ENCODE measurements around the gene XXYLT1. TPM values are rescaled to one million over a fixed set of nuclear protein-coding genes. Genes with fewer than 3 reads are reported as not detected.

Gene XXYLT1
- total RNA-seq, 1 experiment from 2014 or later, result 30.1 TPM

DNA sequence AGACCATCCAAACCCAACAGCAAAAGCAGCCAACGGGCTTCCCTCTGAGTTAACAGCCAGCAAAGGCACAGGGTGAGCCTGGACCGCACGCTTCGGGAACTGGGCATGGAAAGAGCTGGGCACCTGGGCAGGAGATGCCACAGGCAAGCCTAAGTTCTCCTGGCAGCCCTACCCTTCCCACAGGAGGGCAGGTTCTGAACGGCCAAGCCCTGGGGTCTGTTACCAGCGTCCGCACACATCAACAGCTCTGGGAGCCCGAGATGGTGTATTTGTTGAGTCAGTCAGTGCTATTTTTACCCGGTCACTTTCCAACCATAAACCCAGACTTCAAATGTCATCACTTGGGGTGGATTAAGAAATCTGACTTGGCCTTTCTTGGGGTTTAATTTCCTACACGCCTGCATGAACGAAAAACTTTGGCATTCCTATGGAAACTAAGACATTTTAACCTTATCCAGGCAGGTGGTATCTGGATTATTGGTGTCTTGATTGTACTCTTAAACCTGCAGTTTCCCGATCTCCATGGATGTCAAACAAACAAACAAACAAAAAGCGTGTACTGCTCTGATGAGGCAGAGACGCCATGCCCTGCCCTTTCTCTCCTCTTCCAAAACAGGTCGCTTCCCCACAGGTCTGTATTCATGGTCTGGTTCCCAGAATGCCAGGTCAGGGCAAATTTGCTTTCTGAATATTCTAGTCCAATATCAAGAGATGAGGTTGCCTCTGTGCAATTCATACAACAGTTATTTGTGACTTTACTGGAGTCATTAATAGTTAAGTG, 99.7 kb downstream of the XXYLT1 start:
- no peak for DNase-seq (ENCODE audit: low read depth)

DNA sequence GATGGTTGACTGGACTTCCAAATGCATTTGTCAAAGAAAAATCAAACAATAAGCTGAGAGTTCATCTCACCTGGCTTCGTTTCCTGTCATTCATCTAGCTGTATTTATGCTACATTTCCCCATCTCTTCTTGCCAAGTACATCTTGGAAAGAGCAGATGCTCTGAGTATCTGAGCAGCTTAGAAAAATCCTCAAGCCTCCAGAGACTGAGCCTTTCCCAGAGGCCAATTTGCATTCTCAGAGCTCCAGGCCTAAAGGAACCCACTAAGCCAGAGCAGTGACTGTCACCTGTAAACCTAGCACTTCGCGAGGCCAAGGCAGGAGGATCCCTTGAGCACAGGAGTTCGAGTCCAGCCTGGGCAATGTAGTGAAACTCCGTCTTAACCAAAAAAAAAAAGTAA, 100.5 kb downstream of the XXYLT1 start:
- no peak for DNase-seq (ENCODE audit: low read depth)

DNA sequence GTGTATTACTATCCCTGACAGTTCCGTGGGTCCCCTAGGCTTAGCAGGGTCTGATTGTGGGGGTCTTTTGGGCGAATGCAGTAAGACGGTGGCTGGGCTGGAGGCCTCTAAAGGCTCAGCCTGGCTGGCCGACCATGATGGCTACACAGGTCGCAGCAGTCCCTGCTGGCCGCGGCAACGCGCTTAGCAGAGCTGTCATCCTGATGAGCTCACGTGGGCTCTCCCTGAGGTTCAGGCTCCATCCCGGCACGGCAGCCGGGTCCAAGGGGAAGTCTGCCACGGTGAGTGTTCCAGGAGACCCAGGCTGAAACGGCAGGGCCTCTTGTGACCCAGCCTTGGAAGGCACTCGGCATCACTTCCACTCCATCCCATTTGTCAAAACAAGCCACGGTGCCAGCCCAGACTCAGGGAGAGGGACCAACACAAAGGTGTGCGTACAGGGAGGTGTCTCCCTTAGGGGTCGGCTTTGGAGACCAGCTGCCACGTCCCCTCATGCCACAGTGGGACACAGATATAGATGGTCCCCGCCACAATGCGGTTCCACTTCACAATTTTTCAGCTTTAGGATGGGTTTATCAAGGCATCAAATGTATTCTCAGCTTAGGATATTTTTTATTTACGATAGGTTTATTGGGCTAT, 101.8 kb downstream of the XXYLT1 start:
- no peak for DNase-seq (ENCODE audit: low read depth)

DNA sequence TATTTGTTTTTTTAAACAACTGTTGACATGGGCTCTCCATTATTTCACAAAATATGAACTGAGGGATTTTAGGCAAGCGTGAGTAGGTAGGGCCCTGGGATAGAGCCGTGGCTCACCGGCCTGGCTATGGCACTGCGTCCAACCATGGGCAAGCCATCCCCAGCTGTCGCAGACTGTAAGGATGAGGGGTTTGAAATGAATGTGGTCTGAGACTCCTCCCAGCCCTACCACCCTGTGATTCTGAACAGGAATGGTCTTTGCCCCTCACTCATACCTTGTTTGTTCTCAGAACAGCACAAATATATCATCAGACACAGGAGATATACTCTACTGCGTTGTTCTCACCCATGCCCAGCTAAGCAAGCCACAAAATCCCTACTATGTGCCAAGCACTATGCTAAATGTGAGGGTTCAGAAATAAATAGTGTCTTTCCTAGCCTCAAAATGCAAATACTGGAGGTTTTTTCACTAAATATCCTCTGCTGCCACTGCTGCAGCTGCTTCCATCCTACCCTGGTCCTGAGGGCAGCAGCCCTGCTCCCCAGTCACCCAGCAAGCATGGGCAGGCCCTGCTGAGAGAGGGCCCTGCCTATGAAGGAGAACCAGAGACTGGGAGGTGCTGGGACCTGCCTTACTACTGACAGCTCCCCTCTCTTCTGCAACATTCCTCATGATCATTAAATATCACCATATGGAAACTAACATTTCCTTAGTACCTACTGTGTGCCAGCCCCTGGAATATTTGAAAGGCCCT, 102.8 kb downstream of the XXYLT1 start:
- no peak for DNase-seq (ENCODE audit: low read depth)

DNA sequence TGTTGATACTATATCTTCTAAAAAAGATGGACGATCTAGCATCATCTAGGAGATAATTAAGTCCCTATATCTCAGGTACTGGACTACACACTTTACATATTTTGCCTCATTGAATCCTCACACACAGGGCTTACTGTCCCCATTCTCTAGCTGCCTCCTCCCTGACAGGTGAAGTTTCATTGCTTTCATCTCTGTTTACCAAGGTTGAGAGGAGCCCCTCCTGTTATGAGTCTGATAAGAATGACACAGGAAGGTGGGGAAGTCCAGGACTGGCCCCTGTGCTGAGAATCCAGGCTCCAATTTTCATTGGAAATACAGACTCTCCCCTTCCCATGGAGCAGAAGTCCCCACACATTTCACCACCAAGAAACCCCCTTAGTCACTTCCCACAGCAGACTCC, 105.2 kb downstream of the XXYLT1 start:
- DNase-seq (ENCODE audit: low read depth), result no peak

DNA sequence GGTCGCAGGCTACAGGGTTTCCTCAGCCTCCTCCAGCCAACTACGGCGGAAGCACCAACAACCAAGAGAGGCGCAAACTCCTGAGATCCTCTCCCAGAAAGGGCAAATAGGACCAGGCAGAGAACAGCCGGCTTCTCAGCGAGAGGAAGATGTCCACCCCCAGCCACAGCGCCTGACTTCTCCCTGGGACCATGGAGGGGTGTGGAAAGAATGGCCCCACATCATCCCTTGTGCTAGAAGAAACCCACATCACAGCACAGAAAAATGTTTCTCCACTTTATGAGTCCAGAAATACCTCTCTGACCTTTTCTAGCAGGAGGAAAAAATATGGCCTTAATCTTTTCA, 105.7 kb downstream of the XXYLT1 start:
- no peak for DNase-seq (ENCODE audit: low read depth)

DNA sequence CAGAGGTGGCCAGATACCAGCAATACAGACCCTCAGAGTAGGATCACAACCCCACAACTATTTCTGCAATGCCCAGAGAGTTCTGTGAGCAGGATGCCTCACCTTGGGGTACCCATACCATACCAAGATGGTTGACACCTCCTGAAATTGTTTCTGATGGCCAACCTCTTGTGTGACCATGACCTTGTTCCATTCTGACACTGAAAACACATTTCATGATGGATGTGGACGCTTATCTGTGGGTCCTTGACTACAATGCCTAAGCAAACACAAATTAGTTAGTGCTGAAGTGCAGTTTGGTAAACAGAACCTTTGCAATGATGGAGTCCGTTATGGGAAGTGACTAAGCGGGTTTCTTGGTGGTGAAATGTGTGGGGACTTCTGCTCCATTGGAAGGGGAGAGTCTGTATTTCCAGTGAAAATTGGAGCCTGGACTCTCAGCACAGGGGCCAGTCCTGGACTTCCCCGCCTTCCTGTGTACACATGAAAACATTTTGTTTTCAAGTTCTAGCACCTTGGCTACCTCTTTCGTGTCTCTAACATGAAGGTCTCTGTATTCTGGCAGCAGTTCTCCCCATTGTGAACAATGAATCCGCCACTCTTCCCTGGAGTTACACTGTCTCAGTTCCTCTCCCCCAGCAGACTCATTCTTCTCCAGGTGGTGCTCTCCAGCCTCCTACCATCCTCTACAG, 106.2 kb downstream of the XXYLT1 start:
- no peak for DNase-seq (ENCODE audit: low read depth)

DNA sequence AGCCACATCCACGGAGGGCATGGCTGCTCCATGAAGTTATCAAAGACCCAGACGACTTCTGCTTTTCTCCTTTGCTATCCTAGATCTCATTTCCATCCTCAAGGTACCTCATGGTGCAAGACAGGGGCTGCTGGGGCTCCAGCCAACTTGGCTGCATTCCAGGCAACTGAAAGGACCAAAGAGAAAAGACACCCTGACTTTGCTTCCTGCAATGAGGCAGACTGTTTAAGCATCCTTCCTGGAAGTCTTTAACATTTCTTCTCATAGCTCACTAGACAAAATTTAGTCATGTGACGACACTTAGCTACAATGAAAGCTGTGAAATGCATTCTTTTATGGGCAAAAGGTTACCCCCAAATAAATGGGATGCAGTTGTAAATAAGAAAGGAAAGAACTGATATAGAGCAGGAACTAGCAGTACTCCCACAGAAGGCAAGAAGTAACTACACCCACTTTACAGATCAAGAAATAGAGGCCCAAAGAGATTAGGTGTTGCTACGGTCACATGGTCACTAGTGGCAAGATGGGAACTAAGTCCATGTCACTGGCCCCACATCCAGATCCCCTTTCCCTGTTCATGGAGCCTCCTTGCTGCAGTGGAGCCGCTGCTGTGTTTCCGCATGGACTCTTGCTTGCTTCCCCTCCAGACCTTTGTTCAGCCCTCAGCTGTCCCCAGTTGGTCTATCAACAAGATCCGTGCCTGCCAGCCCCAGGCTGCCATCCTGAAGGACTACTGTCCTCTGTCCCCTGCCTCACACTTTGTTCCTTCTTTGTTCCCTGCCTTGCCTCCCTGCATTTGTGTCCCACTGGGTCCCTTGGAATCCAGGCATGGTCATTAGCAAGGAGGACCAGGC, 107.0 kb downstream of the XXYLT1 start:
- DNase-seq (ENCODE audit: low read depth), result no peak

DNA sequence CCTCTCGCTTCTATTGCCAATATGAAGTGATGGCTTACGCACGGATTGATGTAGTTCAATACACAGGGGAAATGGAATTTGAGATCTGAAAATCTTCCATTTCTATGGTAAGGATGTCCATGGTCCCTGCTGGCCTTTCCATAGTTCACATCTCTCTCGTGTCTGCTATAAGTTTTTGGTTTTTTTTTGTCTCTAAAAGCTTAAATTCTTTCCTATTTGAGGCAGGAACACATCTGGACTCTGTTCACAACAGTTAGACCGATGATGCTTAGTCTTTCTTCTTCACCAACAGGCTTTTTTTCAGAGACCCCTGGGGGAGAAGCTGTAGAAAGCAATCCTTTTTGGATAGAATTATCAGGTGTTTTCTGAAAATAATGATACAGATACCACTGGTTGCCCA, 108.1 kb downstream of the XXYLT1 start:
- DNase-seq (ENCODE audit: low read depth), result no peak

DNA sequence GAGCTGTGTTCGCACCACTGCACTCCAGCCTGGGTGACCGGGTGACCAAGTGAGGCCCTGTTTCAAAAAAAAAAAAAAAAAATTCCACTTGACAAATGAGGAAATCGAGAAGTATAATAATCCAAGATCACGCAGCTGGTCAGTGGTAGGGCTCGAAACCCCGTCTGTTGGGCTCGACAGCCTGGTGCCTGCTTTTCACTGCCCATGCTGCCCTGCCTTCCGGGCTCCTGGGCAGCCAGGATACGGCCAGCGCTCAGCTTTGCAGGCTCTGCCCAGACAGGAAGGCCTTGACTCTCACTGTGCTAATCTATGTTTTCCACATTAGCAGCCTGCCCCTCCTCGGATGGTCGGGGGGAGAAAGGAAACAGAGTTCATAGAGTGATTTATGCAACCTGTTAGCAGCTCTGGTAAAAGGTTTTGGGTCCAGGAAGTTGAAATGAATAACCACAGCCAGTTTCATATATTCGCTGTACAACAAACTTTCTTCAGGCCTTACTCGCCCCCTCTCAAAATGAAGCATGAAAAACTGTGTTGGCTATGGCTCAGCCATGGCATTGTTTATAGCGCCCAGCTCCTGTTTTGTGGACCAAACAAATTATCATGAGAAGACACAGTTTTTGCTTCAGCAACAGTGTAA, 108.8 kb downstream of the XXYLT1 start:
- DNase-seq (ENCODE audit: low read depth), result no peak

DNA sequence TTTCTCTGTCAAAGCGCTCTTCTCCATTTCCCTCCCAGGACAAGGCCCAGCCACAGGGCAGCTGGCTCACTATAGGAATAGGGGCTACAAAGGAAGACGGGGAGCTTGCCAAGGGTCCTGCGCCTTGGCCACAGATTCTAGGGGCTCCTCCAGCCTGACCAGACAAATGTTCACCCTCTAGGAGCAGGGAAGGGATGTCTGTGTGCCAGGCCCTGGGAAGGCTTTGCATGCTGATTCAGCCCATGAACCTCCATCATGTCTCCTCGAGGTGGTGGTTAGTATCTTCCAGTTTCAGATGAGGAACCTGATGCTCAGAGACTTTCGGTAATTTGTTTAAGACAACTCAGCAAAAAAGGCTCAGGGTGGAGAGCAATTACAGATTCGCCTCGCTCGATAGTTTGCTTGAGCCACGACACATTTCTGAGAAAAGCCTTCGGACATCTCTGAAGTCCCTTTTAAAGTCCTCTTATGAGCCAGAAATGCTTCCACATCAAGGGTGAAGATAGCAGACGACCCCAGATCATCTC, 110.0 kb downstream of the XXYLT1 start:
- DNase-seq (ENCODE audit: low read depth), result no peak

DNA sequence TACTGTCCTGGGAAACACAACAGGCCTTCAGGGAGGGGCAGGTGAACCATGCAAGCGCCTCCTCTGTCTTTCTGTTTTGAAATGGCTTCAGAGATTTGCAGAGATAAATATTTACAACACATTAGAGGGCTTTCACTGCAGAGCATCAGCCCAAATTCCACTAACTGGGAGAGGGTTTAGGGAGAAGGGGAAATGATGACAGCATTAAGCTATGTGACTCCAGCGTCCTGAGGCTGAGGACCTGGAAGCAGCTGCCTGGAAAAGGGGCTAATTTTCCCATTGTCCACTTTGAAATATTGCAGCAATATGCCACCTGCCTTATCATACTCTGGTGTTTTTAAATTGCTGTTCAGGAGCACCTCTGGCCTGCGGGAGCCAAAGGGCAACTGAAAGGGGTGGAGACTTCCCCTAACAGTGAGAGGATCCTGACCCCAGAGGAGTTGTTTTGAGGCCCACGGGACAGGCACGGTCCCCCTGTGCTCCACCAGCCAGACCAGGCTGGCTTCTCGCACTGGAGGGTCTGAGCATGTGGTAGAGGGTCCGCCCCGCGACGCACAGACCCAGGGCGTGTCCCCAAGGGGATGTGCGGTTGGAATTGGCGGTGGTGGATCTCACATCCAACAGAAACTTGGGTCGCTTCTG, 110.6 kb downstream of the XXYLT1 start:
- peak; percentile 52 for DNase-seq (ENCODE audit: low read depth)

DNA sequence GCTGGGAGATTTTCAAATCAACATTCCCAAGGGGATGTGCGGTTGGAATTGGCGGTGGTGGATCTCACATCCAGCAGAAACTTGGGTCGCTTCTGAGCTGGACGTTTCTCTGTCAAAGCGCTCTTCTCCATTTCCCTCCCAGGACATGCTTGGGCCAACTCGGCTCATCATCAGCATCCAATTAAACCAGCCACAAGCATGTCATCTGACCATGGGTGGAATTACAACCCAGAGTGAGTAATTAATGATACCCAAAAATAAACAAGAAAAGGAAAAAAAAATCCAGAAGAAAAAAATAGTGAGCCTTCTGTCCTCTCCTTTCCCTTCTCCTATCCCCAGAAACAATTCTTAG, 111.2 kb downstream of the XXYLT1 start:
- no peak for DNase-seq (ENCODE audit: low read depth)

DNA sequence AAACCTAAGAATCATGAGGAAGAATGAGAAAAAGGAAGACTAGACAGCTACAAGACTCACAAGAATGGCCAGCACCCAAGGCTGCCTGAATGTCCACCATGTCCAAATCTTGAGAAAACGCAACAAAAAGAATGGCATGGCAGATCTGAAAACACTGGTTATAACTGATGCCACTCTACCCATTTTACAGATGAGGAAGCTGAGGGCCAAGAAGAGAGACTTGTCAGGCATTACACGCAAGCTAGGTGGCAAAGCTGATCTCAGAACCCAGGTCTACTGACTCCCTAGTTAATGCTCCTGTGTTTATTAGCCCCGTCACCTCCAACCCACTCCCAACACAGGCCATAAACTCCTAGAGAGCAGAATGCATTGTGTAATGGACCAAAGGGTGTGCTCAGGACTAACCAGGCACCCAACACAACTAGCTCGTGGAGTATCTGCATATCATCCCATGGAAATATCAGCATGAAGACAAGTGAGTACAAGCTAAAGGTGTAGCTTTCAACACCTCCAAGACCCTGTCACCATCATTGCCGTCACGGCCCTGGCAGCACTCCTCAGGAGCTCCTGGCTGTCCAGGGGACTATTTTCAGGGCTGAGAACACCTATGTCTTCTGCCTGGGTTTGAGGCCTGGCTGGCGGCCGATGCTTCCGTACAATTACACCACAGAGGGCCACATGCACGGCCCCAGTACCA, 111.7 kb downstream of the XXYLT1 start:
- DNase-seq (ENCODE audit: low read depth), result no peak

DNA sequence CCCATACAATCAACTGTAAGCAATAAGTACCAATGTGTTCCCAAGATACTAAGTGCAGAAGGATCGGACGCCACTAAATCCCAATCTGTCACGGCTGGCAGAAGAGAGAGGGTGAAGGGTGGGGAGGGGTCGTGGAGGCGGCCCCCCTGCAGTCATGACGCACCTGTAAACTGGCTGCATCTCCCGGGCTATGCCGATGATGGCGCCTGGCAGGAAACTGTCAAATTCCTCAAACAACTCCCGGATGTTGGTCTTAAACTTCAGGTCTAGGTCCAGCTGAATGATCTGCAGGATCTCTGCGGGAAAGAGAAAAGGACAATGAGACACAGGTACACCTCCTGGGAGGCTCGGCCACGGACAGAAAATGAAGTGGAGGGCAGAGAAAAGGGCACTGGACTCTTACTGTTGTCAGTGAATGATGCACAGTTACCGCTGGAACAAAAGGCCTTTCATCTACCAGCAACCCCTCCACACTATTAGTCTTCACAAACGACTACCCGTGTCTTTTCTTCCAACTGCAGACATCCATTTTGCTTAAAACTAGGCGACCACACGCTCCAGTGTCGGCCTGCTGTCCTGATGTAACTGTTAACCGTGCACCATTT, 114.6 kb downstream of the XXYLT1 start:
- DNase-seq (ENCODE audit: low read depth), result no peak

DNA sequence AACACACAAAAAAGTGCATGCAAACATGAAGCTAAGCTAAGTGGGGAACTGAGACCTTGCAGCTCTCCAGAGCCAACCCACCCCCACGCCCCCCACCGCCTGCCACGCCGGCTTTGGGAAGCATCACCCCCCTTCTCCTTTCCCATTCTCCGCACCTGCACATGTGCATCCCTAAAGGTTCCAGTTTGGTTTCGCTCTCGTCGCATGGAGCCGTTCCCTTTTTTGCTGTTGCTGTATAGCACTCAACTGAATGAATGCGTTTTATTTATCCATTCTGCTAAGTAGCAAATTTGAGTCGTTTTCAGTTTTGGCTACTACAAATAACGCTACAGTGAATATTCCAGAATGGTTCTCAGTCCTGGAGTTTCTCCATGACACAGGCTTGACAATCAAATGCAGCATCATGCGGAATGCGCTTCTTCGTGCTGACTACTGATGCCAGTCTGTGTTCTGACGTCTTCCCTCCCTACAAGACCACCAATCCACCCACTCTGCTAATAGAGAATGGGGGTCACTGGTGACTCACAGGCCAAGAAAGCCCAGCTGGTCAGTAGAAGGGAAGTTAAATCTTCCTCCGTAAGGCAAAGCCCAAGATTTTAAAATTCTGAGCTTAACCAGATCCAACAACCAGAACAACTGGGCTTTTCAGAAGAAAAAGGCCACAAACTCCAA, 115.3 kb downstream of the XXYLT1 start:
- DNase-seq (ENCODE audit: low read depth), result no peak

DNA sequence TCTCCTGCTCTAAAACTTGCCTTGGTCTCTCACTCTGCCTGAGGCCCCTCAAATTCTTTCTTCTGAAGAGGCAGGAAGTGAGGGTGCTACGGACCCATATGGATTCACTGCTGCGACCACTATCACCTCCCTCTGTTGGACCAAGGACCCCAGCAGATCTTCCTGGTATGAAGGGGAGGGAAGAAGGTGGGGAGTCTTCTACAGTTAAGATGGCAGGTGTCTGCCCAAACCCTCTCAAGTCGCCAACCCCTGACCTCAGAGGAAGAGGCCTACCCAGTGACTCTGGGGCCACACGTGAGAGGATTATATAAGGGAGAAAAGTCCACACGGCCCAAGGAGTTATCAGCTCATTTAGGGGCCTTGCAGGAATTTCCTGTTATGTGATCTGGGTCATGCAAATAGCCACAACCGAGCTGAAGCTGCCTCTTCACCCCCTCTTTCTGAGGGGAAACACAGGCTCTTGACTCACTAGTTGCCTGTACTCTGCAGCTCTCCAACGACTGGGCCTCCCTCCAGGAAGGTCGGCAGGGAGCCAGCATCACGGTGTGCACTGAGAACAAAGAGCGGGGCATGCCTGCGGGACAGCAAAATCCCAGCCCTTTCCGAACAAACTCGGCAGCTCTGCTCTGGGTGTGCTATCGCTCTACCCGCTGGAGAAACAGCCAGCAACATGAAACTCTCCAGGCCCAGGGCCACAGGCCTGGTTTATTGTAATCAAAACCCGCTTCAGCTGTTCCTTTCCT, 116.0 kb downstream of the XXYLT1 start:
- DNase-seq (ENCODE audit: low read depth), result peak; percentile 93

Measured in HT1080 (cell line).